DMS153 (cell line): ENCODE data around the gene NKD1.

Source experiments
- DNase-seq: peaks from one replicate; lab custom pipeline; 2025; lab: John Stamatoyannopoulos, UW

The NKD1 gene

DNA sequence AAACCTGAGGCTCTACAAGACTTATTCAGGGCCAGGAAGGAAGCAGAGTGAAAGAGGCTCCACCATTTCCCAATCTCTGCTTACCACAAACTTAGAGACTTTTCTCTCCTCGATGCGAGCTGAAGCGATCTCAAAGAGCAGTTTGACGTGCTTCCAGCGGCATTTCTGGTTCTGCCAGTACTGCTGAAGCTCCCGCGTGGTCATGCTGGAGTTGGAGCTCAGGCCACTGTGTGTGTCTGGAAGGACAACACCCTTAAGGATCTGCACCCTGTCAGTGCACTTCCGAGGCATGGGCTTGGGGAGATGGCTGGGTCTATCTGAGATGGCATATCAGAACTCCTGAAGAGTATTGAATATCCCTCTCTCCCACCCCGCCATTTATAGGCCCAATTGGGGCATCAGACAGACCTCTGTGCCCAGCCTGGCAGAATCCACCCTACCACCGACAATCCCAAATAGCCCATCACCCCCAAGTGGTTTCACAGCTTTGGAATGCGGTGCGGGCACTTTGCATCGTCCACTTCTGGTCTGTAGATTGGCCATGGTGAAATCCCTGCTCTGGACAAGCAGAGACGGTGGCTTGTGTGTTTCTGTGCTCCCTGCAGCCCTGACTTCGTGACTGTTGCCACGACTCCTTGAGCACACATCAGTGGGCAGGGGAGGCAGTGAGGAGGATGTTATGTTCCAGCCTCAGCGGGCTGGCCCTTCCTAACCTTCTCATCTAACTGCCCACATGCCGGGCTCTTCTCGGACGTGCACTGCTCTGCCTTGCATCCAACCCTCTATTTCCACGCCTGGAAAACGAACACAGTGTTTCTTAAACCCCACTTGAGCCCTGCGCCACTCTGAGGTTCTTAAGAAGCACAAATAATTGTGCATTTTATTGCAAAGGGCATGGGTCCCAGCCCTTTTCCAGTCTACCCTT lies 127.8 kb downstream of the NKD1 start:
- no peak for DNase-seq

GRCh38 chr16:50676684-50677225 lies 128.6 kb downstream of the NKD1 start:
- DNase-seq, result no peak

DNA sequence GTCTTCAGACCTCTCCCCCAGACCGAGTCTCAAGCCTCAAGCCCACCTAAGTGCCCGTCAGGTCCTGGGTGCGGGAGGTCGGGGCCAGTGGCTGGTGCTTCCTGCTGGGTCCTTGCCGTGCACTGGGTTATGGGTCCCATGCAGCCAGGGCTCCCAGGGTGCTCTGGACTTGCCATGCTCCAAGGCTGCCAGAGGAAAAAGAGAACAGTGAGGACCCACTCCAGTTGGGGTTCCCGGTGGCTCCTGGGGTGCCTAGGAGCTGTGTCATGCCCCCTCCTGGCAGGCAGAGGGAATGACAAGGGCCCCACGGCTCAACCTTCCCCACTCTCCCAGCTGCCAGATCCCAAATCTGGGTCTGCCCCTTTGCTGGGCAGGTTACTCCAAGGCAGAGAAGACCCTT lies 129.2 kb downstream of the NKD1 start:
- DNase-seq, result no peak

DNA sequence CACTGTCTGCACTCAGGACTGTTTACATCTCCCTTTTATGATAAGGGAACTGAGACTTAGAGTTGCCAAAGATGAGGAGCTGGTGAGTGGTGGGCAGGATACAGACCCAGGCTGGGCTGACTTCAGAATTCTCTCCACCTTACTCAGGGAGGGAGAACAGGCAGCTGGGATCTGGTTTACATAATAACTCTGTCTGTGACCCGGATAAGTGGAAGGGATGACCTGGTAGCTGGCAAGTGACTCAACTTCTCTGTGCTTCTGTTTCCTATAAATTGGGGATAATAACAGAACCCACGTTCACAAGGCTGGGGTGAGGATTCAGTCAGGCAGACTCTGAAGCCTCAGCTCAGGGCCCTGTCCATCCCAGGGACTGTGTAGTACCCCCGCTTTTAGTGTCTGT lies 130.3 kb downstream of the NKD1 start:
- DNase-seq, result no peak

DNA sequence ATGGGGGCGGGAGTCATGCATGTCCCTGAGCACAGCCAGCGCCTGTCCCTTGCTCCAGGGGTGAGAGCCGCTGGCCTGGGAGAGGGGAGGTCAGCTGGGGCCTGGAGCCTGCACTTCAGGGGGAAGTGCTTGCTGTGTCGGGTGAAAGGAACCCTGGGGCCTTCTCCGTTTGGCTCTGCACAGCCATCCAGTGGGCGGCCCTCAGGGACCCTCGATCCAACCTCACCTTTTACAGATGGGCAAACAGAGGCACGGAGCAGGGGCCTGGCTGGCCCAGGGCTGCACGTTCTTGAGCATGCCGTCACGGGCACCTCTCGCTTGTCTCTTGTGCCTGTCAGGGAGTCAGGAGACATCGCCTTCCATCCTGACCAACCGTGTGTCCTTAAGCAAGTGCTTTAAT lies 131.1 kb downstream of the NKD1 start:
- no peak for DNase-seq

DNA sequence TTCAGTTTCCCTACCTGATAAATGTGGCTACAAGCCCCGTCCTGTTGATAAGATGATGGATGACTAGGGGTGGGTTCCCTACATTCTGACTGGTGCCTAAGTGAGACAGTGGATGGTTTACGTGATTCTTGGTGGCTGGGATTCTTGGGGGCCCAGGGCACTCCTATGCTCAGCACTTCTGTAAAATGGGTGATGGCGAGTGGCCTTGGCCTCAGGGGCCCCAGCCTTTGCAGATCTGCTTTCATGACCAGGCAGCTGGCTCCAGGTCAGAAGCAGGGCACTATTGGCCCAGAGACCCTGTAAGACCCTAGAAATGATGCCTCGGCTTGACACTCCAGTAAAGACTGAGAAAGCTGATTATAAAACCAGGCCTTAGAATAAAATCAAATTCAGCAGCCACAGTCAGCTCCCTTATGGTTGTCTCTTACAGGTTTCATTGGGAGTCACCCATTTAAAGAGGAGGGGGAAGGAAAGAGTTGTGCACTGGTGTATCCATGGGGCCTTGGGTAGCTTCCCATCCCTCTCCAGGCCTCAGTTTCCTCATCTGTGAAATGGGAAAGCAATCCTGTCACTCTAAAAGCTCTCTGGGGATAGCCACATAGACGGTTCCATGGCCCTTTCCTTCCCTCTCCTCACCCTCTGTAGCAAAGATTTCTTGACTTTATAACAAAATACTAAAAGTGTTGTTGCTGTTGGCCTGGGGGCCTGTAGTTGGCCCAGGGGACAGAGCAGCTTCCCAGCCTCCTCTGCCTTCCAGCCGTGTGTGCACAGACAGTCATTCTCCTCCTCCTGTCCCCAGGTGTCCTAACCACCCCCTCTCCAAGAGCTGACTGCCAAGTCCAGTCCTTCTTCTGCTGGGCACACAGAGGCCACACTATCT lies 131.7 kb downstream of the NKD1 start:
- DNase-seq, result no peak

- DNase-seq, result no peak
Measured at GRCh38 chr16:50680556-50680893, 132.3 kb downstream of the NKD1 start.

GRCh38 chr16:50681021-50681885 lies 133.1 kb downstream of the NKD1 start, which contains the start of gene SNX20:
TSS of gene SNX20 (minus strand) at chr16:50681312. CDS start at chr16:50677526, 3,786 bp downstream.
- no peak for DNase-seq

- DNase-seq, result no peak
Measured at GRCh38 chr16:50683689-50684374, 135.6 kb downstream of the NKD1 start.

DNA sequence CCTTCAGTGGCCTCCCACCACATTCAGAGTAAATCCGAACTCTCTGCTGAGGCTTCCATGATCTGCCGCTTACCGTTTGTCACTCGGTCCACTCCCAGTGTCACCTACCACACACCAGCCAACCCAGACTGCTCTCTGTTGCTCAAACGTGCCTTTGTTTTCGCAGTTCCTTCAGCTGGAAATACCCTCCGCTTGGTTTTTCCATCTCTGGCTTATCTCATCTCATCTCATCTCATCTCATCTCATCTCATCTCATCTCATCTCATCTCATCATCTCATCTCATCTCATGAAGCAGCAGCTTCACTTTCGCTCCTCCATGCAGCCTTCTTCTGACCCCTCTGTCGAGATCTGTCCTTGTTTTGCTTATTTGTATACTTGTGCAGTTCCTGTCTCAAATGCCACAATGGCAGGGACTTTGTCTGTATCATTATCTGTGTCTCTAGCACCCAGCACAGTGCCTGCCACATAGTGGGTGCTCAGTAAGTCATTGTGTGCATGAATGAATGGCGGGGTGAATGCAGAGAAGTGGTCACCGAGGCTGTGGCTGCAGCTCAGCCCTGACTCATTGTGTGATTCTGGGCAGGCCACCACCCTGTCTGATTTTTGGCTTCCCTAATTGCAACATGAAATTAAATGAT lies 136.7 kb downstream of the NKD1 start:
- DNase-seq, result no peak

- no peak for DNase-seq
Measured at GRCh38 chr16:50685462-50686063, 137.4 kb downstream of the NKD1 start.

GRCh38 chr16:50688083-50688482 lies 139.9 kb downstream of the NKD1 start:
- no peak for DNase-seq

- DNase-seq, result no peak
Measured at GRCh38 chr16:50688867-50689266, 140.7 kb downstream of the NKD1 start.

GRCh38 chr16:50690177-50690576 lies 142.0 kb downstream of the NKD1 start:
- DNase-seq, result no peak

- DNase-seq, result no peak
Measured at GRCh38 chr16:50692644-50692998, 144.4 kb downstream of the NKD1 start.

GRCh38 chr16:50692999-50693781 lies 145.0 kb downstream of the NKD1 start, which contains the start of gene NOD2:
TSS of gene NOD2 (plus strand) at chr16:50693606. CDS start at chr16:50699496, 5,890 bp downstream.
- DNase-seq, result no peak

- DNase-seq, result no peak
Measured at GRCh38 chr16:50694206-50694605, 146.0 kb downstream of the NKD1 start.

- DNase-seq, result no peak
Measured at GRCh38 chr16:50695017-50696000, 147.1 kb downstream of the NKD1 start.
